Mesothelial cell of epicardium (in vitro differentiated cells): Measurements from ENCODE around the gene PIWIL1. TPM values are rescaled to one million over a fixed set of nuclear protein-coding genes. Genes with fewer than 3 reads are reported as not detected.

Experiments
- DNase-seq, 2 experiments: peaks; one replicate each; pipeline ENCODE4 v3.0.0; 2021; ENCODE audit warnings: low spot score in 2 of 2; ENCODE audit not compliant: unreplicated experiment in 2 of 2
- H3K27ac Mint-ChIP-seq: 2 replicates; pipeline ENCODE4 v1.8.0; 2021; ENCODE audit warnings: mixed read lengths
- H3K27me3 Mint-ChIP-seq: 2 replicates; pipeline ENCODE4 v1.8.0; 2021; ENCODE audit warnings: low read depth, mixed read lengths
- H3K36me3 Mint-ChIP-seq: 2 replicates; pipeline ENCODE4 v1.8.0; 2021; ENCODE audit warnings: mixed read lengths
- H3K4me1 Mint-ChIP-seq: 2 replicates; pipeline ENCODE4 v1.8.0; 2021; ENCODE audit warnings: mixed read lengths
- H3K4me3 Mint-ChIP-seq: 2 replicates; pipeline ENCODE4 v1.8.0; 2021; ENCODE audit warnings: mild to moderate bottlenecking, moderate library complexity, mixed read lengths
- H3K9me3 Mint-ChIP-seq: 2 replicates; pipeline ENCODE4 v1.8.0; 2021; ENCODE audit warnings: mixed read lengths
- total RNA-seq: library from RNA; stranded (reverse); gene quantifications from 3 replicates; pipeline ENCODE4 v1.2.1, GENCODE V29; 2021
- TF ChIP-seq, protein P1 (sequence below): fragments of 200-600 bp; sonication (generic); IDR thresholded peaks from one replicate; pipeline ENCODE4 v1.5.0; 2021; ENCODE audit warnings: antibody characterized with exemption; ENCODE audit not compliant: unreplicated experiment

The PIWIL1 gene
- total RNA-seq, 1 donor from 2014 or later = not detected

DNA sequence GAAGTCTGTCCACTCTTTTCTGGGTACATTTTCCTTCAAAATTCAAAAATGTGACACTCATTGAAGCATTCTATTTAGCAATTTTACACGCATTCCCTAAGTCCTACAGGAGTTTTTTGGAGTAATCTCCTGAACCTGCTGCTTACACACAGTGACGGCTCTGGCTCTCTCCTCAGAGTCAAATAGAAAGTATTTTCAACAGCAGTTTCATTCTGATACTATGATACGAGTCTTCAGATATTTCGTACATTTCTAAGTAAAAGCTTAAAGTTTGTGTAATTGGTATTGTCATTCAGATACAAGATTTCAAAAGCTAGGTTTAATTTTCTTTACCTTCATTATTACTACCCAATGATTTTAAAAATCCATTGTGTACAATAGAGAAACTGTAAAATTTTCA, 36.4 kb downstream of the PIWIL1 start:
- DNase-seq = no peak
- no peaks in the 10 kb centered on the region for H3K9me3 Mint-ChIP-seq
- H3K4me1 Mint-ChIP-seq = peaks cover 5% of the 10 kb centered on the region
- H3K27me3 Mint-ChIP-seq = peaks cover 74% of the 10 kb centered on the region
- TF ChIP-seq, protein P1, sequence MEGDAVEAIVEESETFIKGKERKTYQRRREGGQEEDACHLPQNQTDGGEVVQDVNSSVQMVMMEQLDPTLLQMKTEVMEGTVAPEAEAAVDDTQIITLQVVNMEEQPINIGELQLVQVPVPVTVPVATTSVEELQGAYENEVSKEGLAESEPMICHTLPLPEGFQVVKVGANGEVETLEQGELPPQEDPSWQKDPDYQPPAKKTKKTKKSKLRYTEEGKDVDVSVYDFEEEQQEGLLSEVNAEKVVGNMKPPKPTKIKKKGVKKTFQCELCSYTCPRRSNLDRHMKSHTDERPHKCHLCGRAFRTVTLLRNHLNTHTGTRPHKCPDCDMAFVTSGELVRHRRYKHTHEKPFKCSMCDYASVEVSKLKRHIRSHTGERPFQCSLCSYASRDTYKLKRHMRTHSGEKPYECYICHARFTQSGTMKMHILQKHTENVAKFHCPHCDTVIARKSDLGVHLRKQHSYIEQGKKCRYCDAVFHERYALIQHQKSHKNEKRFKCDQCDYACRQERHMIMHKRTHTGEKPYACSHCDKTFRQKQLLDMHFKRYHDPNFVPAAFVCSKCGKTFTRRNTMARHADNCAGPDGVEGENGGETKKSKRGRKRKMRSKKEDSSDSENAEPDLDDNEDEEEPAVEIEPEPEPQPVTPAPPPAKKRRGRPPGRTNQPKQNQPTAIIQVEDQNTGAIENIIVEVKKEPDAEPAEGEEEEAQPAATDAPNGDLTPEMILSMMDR = no peak
- H3K36me3 Mint-ChIP-seq = no peaks in the 10 kb centered on the region
- no peak overlapping the region for H3K4me3 Mint-ChIP-seq
- H3K27ac Mint-ChIP-seq = no peak overlapping the region

DNA sequence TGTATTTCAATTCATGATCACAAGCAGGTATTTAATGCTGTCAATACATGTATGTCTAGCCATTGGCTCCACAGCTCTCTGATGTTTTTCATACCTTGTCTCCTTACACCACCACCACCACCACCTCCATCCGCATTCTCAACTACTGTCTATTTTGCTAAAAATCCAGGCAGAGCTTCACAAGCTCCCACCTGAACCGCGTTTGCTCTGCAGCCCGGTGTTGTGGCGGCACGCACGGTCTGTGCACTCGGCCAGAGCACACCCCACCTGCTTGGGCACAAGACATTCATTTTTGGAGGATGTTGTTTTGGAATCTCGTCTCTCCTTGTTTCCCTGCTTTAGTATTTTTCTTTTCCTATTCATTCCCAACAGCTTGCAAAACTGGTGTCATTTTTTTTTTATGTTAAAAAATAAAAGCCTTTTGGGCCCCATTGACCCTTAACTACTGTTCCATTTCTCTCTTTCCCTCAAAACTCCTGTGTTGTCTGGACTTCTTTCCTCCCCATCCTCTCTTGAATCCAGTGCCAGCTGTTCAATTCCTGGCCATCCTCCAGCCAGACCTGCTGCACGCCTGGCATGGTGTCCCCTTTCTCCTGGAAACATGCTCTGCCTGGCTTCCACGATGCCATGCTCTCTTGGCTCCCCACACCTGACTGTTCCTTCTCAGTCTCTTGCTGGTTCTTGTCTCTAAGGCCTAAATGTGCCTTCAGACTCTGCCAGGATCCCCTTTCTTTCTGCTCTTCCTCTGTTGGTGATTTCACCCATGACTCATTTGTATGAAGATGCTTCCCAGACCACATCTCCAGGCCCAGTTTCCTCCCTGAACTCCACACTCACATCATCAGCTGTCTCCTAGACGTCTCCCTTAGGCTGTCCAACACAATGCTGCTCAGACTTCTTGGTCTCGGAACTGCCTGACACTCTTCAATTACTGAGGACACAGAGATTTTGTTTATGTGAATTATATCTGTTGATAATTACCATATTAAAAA, 37.9 kb downstream of the PIWIL1 start:
- Mint-ChIP-seq H3K27me3 (peaks cover 71% of the 10 kb centered on the region), H3K4me1 (peaks cover 5% of the 10 kb centered on the region), H3K27ac (no peak overlapping the region), H3K36me3 (no peaks in the 10 kb centered on the region), H3K4me3 (no peak overlapping the region), H3K9me3 (no peaks in the 10 kb centered on the region)
- no peak for DNase-seq
- TF ChIP-seq, protein P1 = no peak

DNA sequence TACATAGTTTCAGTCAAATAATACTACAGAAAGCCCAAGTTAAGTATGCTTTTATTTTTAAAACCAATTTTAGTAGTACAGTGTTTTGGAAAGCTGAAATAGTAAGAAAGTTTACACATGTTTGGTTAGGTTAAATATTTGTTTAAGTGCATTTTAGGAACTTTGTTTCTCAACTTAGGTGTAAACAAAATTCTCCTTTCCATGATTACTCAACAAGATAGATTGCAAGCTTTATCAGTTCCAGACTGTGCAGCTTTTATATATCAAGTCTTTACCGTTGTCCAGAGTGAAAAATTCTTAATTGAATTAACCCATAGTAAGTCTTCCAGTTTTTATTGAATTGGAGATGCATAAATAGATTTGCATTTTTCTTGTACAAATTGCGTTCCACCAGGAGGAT, 45.1 kb downstream of the PIWIL1 start:
- H3K4me3 Mint-ChIP-seq = no peak overlapping the region
- H3K9me3 Mint-ChIP-seq = no peaks in the 10 kb centered on the region
- TF ChIP-seq, protein P1 = no peak
- H3K27ac Mint-ChIP-seq = no peak overlapping the region
- H3K4me1 Mint-ChIP-seq = no peaks in the 10 kb centered on the region
- DNase-seq = no peak
- H3K36me3 Mint-ChIP-seq = no peaks in the 10 kb centered on the region
- H3K27me3 Mint-ChIP-seq = peaks cover 51% of the 10 kb centered on the region

DNA sequence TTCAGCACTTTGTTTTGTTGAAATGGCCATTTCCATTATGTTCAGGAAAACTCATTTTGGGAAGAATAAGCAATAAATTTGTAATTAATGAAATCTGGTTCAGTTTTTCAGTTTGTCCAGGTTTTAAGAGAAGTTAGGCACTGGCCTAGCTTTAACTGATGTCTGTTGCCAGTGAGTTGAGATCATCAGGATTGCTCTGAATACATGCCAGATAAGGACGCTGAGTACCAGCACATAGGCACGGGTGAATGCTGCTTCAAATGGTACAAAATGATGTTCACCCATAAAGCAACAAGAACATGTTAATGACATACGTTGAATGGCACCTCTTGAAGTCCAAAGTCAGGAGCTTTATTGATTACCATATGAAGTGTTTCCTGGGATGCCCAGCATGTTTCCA, 46.5 kb downstream of the PIWIL1 start:
- peaks cover 48% of the 10 kb centered on the region for H3K27me3 Mint-ChIP-seq
- H3K27ac Mint-ChIP-seq = no peak overlapping the region
- no peaks in the 10 kb centered on the region for H3K4me1 Mint-ChIP-seq
- no peaks in the 10 kb centered on the region for H3K9me3 Mint-ChIP-seq
- TF ChIP-seq, protein P1 = no peak
- no peaks in the 10 kb centered on the region for H3K36me3 Mint-ChIP-seq
- H3K4me3 Mint-ChIP-seq = no peak overlapping the region
- DNase-seq = no peak

DNA sequence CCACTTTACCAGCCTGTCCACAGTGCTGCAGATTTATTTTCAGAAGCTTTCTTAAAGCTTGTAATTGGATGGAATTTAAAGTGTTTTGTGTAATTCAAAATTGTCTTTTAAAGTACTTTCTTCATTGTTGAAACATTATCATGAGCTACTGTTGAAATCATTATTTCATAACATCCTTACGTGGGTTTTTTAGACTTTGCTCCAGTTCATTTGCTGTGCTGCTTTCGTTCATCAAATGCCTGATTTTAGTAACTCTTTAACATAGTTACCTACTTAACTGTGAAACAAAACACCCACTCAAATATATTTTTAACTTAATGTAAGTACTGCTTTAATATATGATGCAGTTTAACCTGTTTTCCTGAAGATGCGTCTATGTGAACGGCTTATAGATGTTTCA, 47.5 kb downstream of the PIWIL1 start:
- Mint-ChIP-seq H3K27me3 (peaks cover 49% of the 10 kb centered on the region), H3K9me3 (no peaks in the 10 kb centered on the region), H3K36me3 (no peaks in the 10 kb centered on the region), H3K4me1 (no peaks in the 10 kb centered on the region), H3K27ac (no peak overlapping the region), H3K4me3 (no peak overlapping the region)
- TF ChIP-seq, protein P1 = no peak
- DNase-seq = no peak
